MM.1S (cell line): ENCODE results near the gene DSG2.

ENCODE experiments used
- DNase-seq: peaks from one replicate; pipeline ENCODE4 v3.0.0-alpha.2; 2015
- H2AFZ ChIP-seq: fragments of 300-600 bp; sonication (generic); 2 replicates; pipeline ENCODE4 v1.6.0; 2016; ENCODE audit warnings: antibody characterized with exemption, low read length
- H3F3A ChIP-seq: fragments of 300-600 bp; sonication (generic); 2 replicates; pipeline ENCODE4 v1.6.1; 2016; ENCODE audit warnings: mild to moderate bottlenecking, antibody characterized with exemption, low read length, moderate library complexity, mixed read lengths; ENCODE audit not compliant: insufficient read depth
- H3K27ac ChIP-seq: fragments of 300-600 bp; sonication (generic); 2 replicates; pipeline ENCODE4 v1.5.1; 2016; ENCODE audit warnings: mild to moderate bottlenecking, low read length
- H3K27me3 ChIP-seq: fragments of 300-600 bp; sonication (generic); replicated peaks from 2 replicates; pipeline ENCODE4 v1.6.0; 2016; ENCODE audit warnings: low read length; ENCODE audit not compliant: insufficient read depth
- H3K36me3 ChIP-seq: fragments of 300-600 bp; sonication (generic); replicated peaks from 2 replicates; pipeline ENCODE4 v1.6.1; 2016; ENCODE audit warnings: mild to moderate bottlenecking, low read length, mixed read lengths; ENCODE audit not compliant: insufficient read depth
- H3K4me1 ChIP-seq: fragments of 300-600 bp; sonication (generic); 2 replicates; pipeline ENCODE4 v1.6.1; 2016; ENCODE audit warnings: low read length, mixed read lengths
- H3K4me2 ChIP-seq: fragments of 300-600 bp; sonication (generic); 2 replicates; pipeline ENCODE4 v1.6.0; 2016; ENCODE audit warnings: low read depth, low read length
- H3K4me3 ChIP-seq: fragments of 300-600 bp; sonication (generic); 2 replicates; pipeline ENCODE4 v1.5.1; 2016; ENCODE audit warnings: low read length, mixed read lengths
- H3K79me2 ChIP-seq: fragments of 300-600 bp; sonication (generic); 2 replicates; pipeline ENCODE4 v1.6.1; 2016; ENCODE audit warnings: mixed run types, low read length, mixed read lengths
- H3K9ac ChIP-seq: fragments of 300-600 bp; sonication (generic); 2 replicates; pipeline ENCODE4 v1.6.1; 2016; ENCODE audit warnings: low read length, mixed read lengths
- H3K9me2 ChIP-seq: fragments of 300-600 bp; sonication (generic); replicated peaks from 2 replicates; pipeline ENCODE4 v1.6.1; 2016; ENCODE audit warnings: mild to moderate bottlenecking, low read length, mixed read lengths; ENCODE audit not compliant: insufficient read depth
- H3K9me3 ChIP-seq: fragments of 300-600 bp; sonication (generic); replicated peaks from 2 replicates; pipeline ENCODE4 v1.6.1; 2016; ENCODE audit warnings: mild to moderate bottlenecking, low read length, mixed read lengths; ENCODE audit not compliant: insufficient read depth
- H4K20me1 ChIP-seq: fragments of 300-600 bp; sonication (generic); 2 replicates; pipeline ENCODE4 v1.6.1; 2016; ENCODE audit warnings: mild to moderate bottlenecking, low read length, moderate library complexity, mixed read lengths; ENCODE audit not compliant: insufficient read depth
- EZH2 ChIP-seq: fragments of 300-600 bp; sonication (generic); optimal IDR thresholded peaks from 2 replicates; pipeline ENCODE3; 2017; ENCODE audit warnings: low read depth, mild to moderate bottlenecking, antibody characterized with exemption, low read length, mixed read lengths
- EZH2phosphoT487 ChIP-seq: fragments of 300-600 bp; sonication (generic); IDR thresholded peaks from 2 replicates; pipeline ENCODE4 v1.6.1; 2018; ENCODE audit warnings: antibody characterized with exemption, low read length
- TF ChIP-seq, protein P1 (sequence below): fragments of 300-600 bp; sonication (generic); IDR thresholded peaks from 2 replicates; pipeline ENCODE4 v1.5.1; 2016; ENCODE audit warnings: antibody characterized with exemption, low read length, mixed read lengths

Gene DSG2

DNA sequence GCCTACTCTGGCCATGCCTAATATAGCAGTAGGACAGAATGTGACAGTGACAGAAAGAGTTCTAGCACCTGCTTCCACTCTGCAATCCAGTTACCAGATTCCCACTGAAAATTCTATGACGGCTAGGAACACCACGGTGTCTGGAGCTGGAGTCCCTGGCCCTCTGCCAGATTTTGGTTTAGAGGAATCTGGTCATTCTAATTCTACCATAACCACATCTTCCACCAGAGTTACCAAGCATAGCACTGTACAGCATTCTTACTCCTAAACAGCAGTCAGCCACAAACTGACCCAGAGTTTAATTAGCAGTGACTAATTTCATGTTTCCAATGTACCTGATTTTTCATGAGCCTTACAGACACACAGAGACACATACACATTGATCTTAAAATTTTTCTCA, 48.5 kb downstream of the DSG2 start:
- no peak overlapping the region for H3K4me3 ChIP-seq
- DNase-seq: no peak
- no peaks in the 10 kb centered on the region for H3F3A ChIP-seq
- no peak overlapping the region for H3K4me2 ChIP-seq
- H3K36me3 ChIP-seq: no peaks in the 10 kb centered on the region
- no peaks in the 10 kb centered on the region for H3K9me3 ChIP-seq
- no peaks in the 10 kb centered on the region for H4K20me1 ChIP-seq
- no peak overlapping the region for H2AFZ ChIP-seq
- H3K9ac ChIP-seq: no peak overlapping the region
- no peaks in the 10 kb centered on the region for H3K9me2 ChIP-seq
- no peaks in the 10 kb centered on the region for H3K79me2 ChIP-seq
- H3K4me1 ChIP-seq: no peaks in the 10 kb centered on the region
- no peaks in the 10 kb centered on the region for H3K27me3 ChIP-seq
- no peak overlapping the region for H3K27ac ChIP-seq
- TF ChIP-seq, protein P1, sequence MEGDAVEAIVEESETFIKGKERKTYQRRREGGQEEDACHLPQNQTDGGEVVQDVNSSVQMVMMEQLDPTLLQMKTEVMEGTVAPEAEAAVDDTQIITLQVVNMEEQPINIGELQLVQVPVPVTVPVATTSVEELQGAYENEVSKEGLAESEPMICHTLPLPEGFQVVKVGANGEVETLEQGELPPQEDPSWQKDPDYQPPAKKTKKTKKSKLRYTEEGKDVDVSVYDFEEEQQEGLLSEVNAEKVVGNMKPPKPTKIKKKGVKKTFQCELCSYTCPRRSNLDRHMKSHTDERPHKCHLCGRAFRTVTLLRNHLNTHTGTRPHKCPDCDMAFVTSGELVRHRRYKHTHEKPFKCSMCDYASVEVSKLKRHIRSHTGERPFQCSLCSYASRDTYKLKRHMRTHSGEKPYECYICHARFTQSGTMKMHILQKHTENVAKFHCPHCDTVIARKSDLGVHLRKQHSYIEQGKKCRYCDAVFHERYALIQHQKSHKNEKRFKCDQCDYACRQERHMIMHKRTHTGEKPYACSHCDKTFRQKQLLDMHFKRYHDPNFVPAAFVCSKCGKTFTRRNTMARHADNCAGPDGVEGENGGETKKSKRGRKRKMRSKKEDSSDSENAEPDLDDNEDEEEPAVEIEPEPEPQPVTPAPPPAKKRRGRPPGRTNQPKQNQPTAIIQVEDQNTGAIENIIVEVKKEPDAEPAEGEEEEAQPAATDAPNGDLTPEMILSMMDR: no peak
- TF ChIP-seq EZH2: no peak
- TF ChIP-seq EZH2phosphoT487: no peak

DNA sequence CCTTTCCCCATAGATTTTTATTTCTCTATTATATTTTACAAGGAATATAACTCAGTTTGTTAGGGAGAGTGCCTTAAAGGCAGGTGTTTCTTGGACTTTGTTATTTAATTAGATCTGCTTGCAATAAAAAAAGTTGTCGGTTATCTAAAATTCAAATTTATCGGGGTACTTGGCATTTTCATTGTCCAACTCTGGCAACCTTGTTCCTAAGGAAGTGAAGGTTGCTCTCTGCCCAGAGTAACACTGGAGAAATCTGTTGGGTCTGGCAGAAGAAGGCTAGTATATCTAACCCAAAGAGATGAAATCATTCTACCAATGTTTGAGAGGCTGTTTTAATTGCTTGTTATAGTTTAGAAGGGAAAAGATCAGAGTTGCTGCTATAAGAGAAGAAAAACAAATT, 50.9 kb downstream of the DSG2 start:
- no peak overlapping the region for H2AFZ ChIP-seq
- H4K20me1 ChIP-seq: no peaks in the 10 kb centered on the region
- H3K4me3 ChIP-seq: no peak overlapping the region
- H3K9me3 ChIP-seq: no peaks in the 10 kb centered on the region
- no peaks in the 10 kb centered on the region for H3K79me2 ChIP-seq
- H3F3A ChIP-seq: no peaks in the 10 kb centered on the region
- H3K4me1 ChIP-seq: no peaks in the 10 kb centered on the region
- no peaks in the 10 kb centered on the region for H3K9me2 ChIP-seq
- no peaks in the 10 kb centered on the region for H3K36me3 ChIP-seq
- TF ChIP-seq EZH2: no peak
- TF ChIP-seq EZH2phosphoT487: no peak
- TF ChIP-seq, protein P1: no peak
- H3K4me2 ChIP-seq: no peak overlapping the region
- H3K27ac ChIP-seq: no peak overlapping the region
- DNase-seq: no peak
- H3K9ac ChIP-seq: no peak overlapping the region
- H3K27me3 ChIP-seq: no peaks in the 10 kb centered on the region

DNA sequence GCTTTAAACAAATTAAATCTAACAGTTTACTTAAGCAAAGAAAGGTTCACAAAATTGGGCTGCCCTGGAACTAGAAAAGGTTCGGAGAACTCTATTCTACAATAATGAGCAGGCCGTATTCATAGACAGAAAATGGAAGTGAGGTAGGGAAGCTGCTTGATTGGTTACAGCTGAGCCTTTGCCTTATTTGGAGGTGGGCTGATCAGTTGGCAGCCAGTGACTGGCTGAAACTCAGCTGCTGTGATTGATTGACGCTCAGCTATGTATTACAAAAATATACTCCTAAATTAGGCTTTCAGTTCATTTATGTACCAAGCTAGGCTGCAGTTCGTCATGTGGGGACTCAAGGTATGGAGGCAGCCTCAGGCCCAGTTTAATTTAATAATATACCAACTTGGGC, 51.4 kb downstream of the DSG2 start:
- Histone ChIP-seq H3K4me2 (no peak overlapping the region), H4K20me1 (no peaks in the 10 kb centered on the region), H3F3A (no peaks in the 10 kb centered on the region), H2AFZ (no peak overlapping the region), H3K9me3 (no peaks in the 10 kb centered on the region), H3K79me2 (no peaks in the 10 kb centered on the region), H3K4me3 (no peak overlapping the region), H3K4me1 (no peaks in the 10 kb centered on the region), H3K27ac (no peak overlapping the region), H3K9ac (no peak overlapping the region), H3K9me2 (no peaks in the 10 kb centered on the region), H3K36me3 (no peaks in the 10 kb centered on the region), H3K27me3 (no peaks in the 10 kb centered on the region)
- DNase-seq: no peak
- TF ChIP-seq EZH2phosphoT487 (no peak), EZH2 (no peak)
- TF ChIP-seq, protein P1: no peak
